PC-3 (cell line): ENCODE data around the gene CMPK1. TPM values are rescaled to one million over a fixed set of nuclear protein-coding genes. Genes with fewer than 3 reads are reported as not detected.
"Not testable (repeated sequence)": the region's sequence is repeated elsewhere in the genome, so short reads cannot be mapped to it uniquely, and the experiment has no call there.

Source experiments
- ATAC-seq: fragments of 200-7000 bp; cut with Tn5 transposase; 2 replicates; pipeline ENCODE4 v1.9.1; 2020; ENCODE audit warnings: mild to moderate bottlenecking, moderate library complexity
- BruUV-seq: library from RNA; stranded (reverse); fragments of 400-500 nt; replicated peaks from 2 replicates; lab custom pipeline; 2021; lab: Mats Ljungman, UMichigan
- CTCF ChIA-PET: fragments of 300-600 bp; sonication (Branson Sonifier 250); formaldehyde crosslinking; loops from one replicate; lab custom pipeline; 2022; ENCODE audit warnings: antibody characterized with exemption; lab: Charles Lee
- POLR2A ChIA-PET: fragments of 300-600 bp; sonication (Branson Sonifier 250); formaldehyde crosslinking; loops from one replicate; lab custom pipeline; 2022; ENCODE audit warnings: antibody characterized with exemption; ENCODE audit not compliant: unreplicated experiment; lab: Charles Lee
- DNase-seq: peaks from one replicate; pipeline ENCODE4 v3.0.0-alpha.2; 2015
- H2AFZ ChIP-seq: fragments of 300-600 bp; sonication (generic); 2 replicates; pipeline ENCODE4 v1.6.0; 2016; ENCODE audit warnings: antibody characterized with exemption, low read length
- H3F3A ChIP-seq: fragments of 300-600 bp; sonication (generic); one replicate; pipeline ENCODE4 v1.6.0; 2017; ENCODE audit warnings: antibody characterized with exemption, low read length, control low read depth, mild to moderate bottlenecking; ENCODE audit not compliant: unreplicated experiment
- H3K27ac ChIP-seq: fragments of 300-600 bp; sonication (generic); 2 replicates; pipeline ENCODE4 v1.5.1; 2016; ENCODE audit warnings: mild to moderate bottlenecking, low read length
- H3K27me3 ChIP-seq: fragments of 300-600 bp; sonication (generic); 2 replicates; pipeline ENCODE4 v1.6.1; 2016; ENCODE audit warnings: low read length, mixed read lengths
- H3K36me3 ChIP-seq: fragments of 300-600 bp; sonication (generic); 2 replicates; pipeline ENCODE4 v1.6.1; 2016; ENCODE audit warnings: low read depth, mixed run types, low read length, mixed read lengths
- H3K4me1 ChIP-seq: fragments of 300-600 bp; sonication (generic); 2 replicates; pipeline ENCODE4 v1.5.1; 2016; ENCODE audit warnings: low read length; ENCODE audit not compliant: insufficient read depth
- H3K4me2 ChIP-seq: fragments of 300-600 bp; sonication (generic); 2 replicates; pipeline ENCODE4 v1.6.0; 2016; ENCODE audit warnings: low read length
- H3K4me3 ChIP-seq: fragments of 300-600 bp; sonication (generic); 2 replicates; pipeline ENCODE4 v1.5.1; 2016; ENCODE audit warnings: mild to moderate bottlenecking, low read length, mixed read lengths
- H3K79me2 ChIP-seq: fragments of 300-600 bp; sonication (generic); 2 replicates; pipeline ENCODE4 v1.6.1; 2017; ENCODE audit warnings: low read length, mixed read lengths
- H3K9ac ChIP-seq: fragments of 300-600 bp; sonication (generic); 2 replicates; pipeline ENCODE4 v1.6.0; 2016; ENCODE audit warnings: mild to moderate bottlenecking, low read length
- H3K9me2 ChIP-seq: fragments of 300-600 bp; sonication (generic); replicated peaks from 2 replicates; pipeline ENCODE4 v1.6.1; 2016; ENCODE audit warnings: mixed run types, low read length, mixed read lengths
- H3K9me3 ChIP-seq: fragments of 300-600 bp; sonication (generic); 2 replicates; pipeline ENCODE4 v1.6.1; 2016; ENCODE audit warnings: low read length, mixed read lengths
- H4K20me1 ChIP-seq: fragments of 300-600 bp; sonication (generic); 2 replicates; pipeline ENCODE4 v1.6.1; 2016; ENCODE audit warnings: low read length, mixed read lengths
- EZH2 ChIP-seq: fragments of 300-600 bp; sonication (generic); IDR thresholded peaks from one replicate; pipeline ENCODE4 v1.6.1; 2017; ENCODE audit warnings: antibody characterized with exemption, mild to moderate bottlenecking, low read length; ENCODE audit not compliant: unreplicated experiment
- EZH2phosphoT487 ChIP-seq: fragments of 300-600 bp; sonication (generic); IDR thresholded peaks from 2 replicates; pipeline ENCODE4 v1.6.1; 2018; ENCODE audit warnings: mild to moderate bottlenecking, antibody characterized with exemption, low read length, borderline replicate concordance
- intact Hi-C: fragments of 100-400 bp; cut with micrococcal nuclease; formaldehyde crosslinking; loops from 2 replicates; pipeline ENCODE4 v1.9.0; 2023
- total RNA-seq: library from RNA; depleted of rRNA; stranded (reverse); fragments of >200 nt; gene quantifications from 2 replicates; pipeline ENCODE4 v1.2.3, GENCODE V29; 2014
- TF ChIP-seq, protein P1 (sequence below): fragments of 300-600 bp; sonication (generic); conservative IDR thresholded peaks from 2 replicates; pipeline ENCODE4 v1.5.1; 2017; ENCODE audit warnings: antibody characterized with exemption, low read depth, mild to moderate bottlenecking, low read length

Gene CMPK1
- total RNA-seq, 1 experiment from 2014 or later, result 86.2 TPM

- intact Hi-C loops, result no loop called here
- H3K4me1 ChIP-seq, result no peaks in the 10 kb centered on the region; the same call in 1 of the 2 replicates
- no peak overlapping the region for H2AFZ ChIP-seq
- H3K9ac ChIP-seq, result no peak overlapping the region
- H3K9me2 ChIP-seq, result no peaks in the 10 kb centered on the region
- no peaks in the 10 kb centered on the region for H3K27me3 ChIP-seq
- H3K79me2 ChIP-seq, result peaks cover 70% of the 10 kb centered on the region
- H3K4me3 ChIP-seq, result no peak overlapping the region
- ChIA-PET CTCF (no interaction called here), POLR2A (no interaction called here)
- no peak for TF ChIP-seq EZH2phosphoT487
- TF ChIP-seq, protein P1, sequence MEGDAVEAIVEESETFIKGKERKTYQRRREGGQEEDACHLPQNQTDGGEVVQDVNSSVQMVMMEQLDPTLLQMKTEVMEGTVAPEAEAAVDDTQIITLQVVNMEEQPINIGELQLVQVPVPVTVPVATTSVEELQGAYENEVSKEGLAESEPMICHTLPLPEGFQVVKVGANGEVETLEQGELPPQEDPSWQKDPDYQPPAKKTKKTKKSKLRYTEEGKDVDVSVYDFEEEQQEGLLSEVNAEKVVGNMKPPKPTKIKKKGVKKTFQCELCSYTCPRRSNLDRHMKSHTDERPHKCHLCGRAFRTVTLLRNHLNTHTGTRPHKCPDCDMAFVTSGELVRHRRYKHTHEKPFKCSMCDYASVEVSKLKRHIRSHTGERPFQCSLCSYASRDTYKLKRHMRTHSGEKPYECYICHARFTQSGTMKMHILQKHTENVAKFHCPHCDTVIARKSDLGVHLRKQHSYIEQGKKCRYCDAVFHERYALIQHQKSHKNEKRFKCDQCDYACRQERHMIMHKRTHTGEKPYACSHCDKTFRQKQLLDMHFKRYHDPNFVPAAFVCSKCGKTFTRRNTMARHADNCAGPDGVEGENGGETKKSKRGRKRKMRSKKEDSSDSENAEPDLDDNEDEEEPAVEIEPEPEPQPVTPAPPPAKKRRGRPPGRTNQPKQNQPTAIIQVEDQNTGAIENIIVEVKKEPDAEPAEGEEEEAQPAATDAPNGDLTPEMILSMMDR, result no peak
- no peak for TF ChIP-seq EZH2
- no peaks in the 10 kb centered on the region for H3K9me3 ChIP-seq
- H4K20me1 ChIP-seq, result peaks cover 7% of the 10 kb centered on the region; the same call in 1 of the 2 replicates
- no peak for DNase-seq
- ATAC-seq, result no peak
- 0 out of 2 replicates have a peak, but pooled peaks cover 3% of the 10 kb centered on the region for H3K36me3 ChIP-seq
- H3K27ac ChIP-seq, result no peak overlapping the region
- no peak overlapping the region for H3K4me2 ChIP-seq
- no TSS peak for BruUV-seq
- no peaks in the 10 kb centered on the region for H3F3A ChIP-seq
Observed at GRCh38 chr1:47338249-47339077, 4.9 kb downstream of the CMPK1 start.

- intact Hi-C loops, result no loop called here
- Histone ChIP-seq H3K79me2 (peaks cover 64% of the 10 kb centered on the region), H2AFZ (no peak overlapping the region), H3K9me3 (no peaks in the 10 kb centered on the region), H3K36me3 (peaks cover 3% of the 10 kb centered on the region; the same call in 1 of the 2 replicates), H3K9ac (no peak overlapping the region), H3F3A (no peaks in the 10 kb centered on the region), H3K9me2 (no peaks in the 10 kb centered on the region), H4K20me1 (peaks cover 7% of the 10 kb centered on the region; the same call in 1 of the 2 replicates), H3K4me2 (no peak overlapping the region), H3K27ac (no peak overlapping the region), H3K4me1 (no peaks in the 10 kb centered on the region; the same call in 1 of the 2 replicates), H3K4me3 (no peak overlapping the region), H3K27me3 (no peaks in the 10 kb centered on the region)
- ChIA-PET CTCF (no interaction called here), POLR2A (no interaction called here)
- no peak for TF ChIP-seq EZH2phosphoT487
- TF ChIP-seq, protein P1, result no peak
- TF ChIP-seq EZH2, result no peak
- ATAC-seq (no peak), DNase-seq (no peak)
- BruUV-seq, result no TSS peak
Observed at GRCh38 chr1:47340227-47340626, 6.6 kb downstream of the CMPK1 start.

DNA sequence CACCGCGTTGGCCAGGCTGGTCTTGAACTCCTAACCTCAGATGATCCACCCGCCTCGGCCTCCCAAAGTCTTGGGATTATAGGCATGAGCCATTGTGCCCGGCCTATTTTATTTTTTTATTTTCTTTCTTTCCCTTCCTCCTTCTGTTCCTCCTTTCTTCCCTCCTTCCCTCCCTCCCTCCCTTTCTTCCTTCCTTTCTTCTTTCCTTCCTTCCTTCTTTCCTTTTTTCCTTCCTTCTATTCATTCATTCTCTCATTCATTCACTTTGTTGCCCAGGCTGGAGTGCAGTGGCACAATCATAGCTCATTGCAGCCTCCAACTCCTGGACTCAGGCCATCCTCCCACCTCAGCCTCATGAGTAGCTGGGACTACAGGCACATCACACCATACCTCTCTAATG, 13.4 kb downstream of the CMPK1 start:
- DNase-seq, H3K36me3 ChIP-seq, H3K4me3 ChIP-seq, POLR2A ChIA-PET, H3K4me1 ChIP-seq, H3K9ac ChIP-seq, H3K4me2 ChIP-seq, H2AFZ ChIP-seq, H3K9me3 ChIP-seq, intact Hi-C loops, H3K27ac ChIP-seq, ATAC-seq, H4K20me1 ChIP-seq, BruUV-seq, H3F3A ChIP-seq, H3K27me3 ChIP-seq, CTCF ChIA-PET, H3K9me2 ChIP-seq: not testable (repeated sequence)
- H3K79me2 ChIP-seq, result peaks cover 56% of the 10 kb centered on the region
